Measurements from ENCODE around the gene SFXN3. TPM values are rescaled to one million over a fixed set of nuclear protein-coding genes. Genes with fewer than 3 reads are reported as not detected.

SFXN3 gene
- total and polyA plus RNA-seq, 2 of the 13 experiments (the other 11 are each of a cell fraction or from before 2014, with no cell fraction given) = 16.8 to 71.5 TPM

DNA sequence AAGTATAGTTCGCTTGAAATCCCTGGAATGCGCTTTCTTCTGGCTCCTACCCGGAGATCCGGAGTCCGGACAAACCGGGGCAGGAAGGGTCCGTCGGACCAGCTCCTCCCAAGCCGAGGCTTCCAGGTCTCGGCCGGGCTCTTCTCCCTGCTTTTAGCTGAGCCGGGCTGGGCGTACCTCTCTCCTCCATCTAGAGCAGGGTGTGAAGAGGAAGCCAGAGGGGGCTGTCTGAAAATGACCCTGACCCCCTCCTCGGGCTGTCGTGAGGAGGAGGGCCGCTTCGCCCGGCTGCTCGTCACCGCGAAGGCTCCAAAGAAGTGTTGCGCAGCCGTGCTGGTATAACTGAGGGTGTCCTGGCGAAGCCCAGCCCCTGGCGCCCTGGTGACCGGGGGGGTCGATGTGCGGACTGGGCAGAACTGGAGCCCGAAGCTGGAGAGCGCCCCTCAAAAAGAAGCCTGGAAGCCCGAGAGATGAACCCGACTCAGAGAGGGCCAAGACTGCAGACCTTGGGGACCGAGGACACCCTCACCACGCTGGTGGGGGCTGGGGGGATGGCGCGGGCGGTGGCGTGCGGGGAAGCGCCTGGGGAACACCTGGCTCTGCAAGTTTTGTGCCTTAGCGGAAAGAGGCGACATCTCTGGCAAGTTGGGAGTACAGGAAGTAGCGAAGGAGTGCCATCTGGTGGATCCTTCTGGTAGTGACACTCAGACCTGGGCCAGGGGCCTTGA lies 36.5 kb downstream of the SFXN3 start (continued):
- TF ChIP-seq, protein P1, sequence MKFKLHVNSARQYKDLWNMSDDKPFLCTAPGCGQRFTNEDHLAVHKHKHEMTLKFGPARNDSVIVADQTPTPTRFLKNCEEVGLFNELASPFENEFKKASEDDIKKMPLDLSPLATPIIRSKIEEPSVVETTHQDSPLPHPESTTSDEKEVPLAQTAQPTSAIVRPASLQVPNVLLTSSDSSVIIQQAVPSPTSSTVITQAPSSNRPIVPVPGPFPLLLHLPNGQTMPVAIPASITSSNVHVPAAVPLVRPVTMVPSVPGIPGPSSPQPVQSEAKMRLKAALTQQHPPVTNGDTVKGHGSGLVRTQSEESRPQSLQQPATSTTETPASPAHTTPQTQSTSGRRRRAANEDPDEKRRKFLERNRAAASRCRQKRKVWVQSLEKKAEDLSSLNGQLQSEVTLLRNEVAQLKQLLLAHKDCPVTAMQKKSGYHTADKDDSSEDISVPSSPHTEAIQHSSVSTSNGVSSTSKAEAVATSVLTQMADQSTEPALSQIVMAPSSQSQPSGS (CRISPR knock-in tag; IDR thresholded peaks at IDR 0.05) = 0 out of 2 replicates have a peak, but pooled peaks have one; percentile 8
- TF ChIP-seq ZNF143 (CRISPR knock-in tag; IDR thresholded peaks at IDR 0.05) (no peak), NRL (CRISPR knock-in tag; IDR thresholded peaks at IDR 0.05; ENCODE audit: borderline replicate concordance) (no peak; the same call in 1 of the 2 replicates), RFX1 (IDR thresholded peaks at IDR 0.05) (no peak), FOXC1 (CRISPR knock-in tag; IDR thresholded peaks at IDR 0.05; ENCODE audit: borderline replicate concordance) (no peak; the same call in 1 of the 2 replicates), ZNF616 (CRISPR knock-in tag; IDR thresholded peaks at IDR 0.05; ENCODE audit: low read depth) (no peak), JUND (CRISPR knock-in tag; IDR thresholded peaks at IDR 0.05) (no peak), MEIS2 (CRISPR knock-in tag; IDR thresholded peaks at IDR 0.05) (no peak), ZNF317 (CRISPR knock-in tag; IDR thresholded peaks at IDR 0.05) (no peak), STAG1 (CRISPR knock-in tag; IDR thresholded peaks at IDR 0.05) (peak; percentile 79), ZNF709 (CRISPR knock-in tag; IDR thresholded peaks at IDR 0.05) (0 out of 2 replicates have a peak, but pooled peaks have one; percentile 60), TARDBP (CRISPR knock-in tag; IDR thresholded peaks at IDR 0.05) (0 out of 2 replicates have a peak, but pooled peaks have one; percentile 10), ZNF234 (CRISPR knock-in tag; conservative IDR thresholded peaks at IDR 0.05) (no peak), NAIF1 (CRISPR knock-in tag; IDR thresholded peaks at IDR 0.05; ENCODE audit: borderline replicate concordance) (no peak), ARHGAP35 (CRISPR knock-in tag; IDR thresholded peaks at IDR 0.05; ENCODE audit: borderline replicate concordance) (no peak), IRX3 (CRISPR knock-in tag; IDR thresholded peaks at IDR 0.05; ENCODE audit: borderline replicate concordance, low read depth) (no peak), SMC3 (IDR thresholded peaks at IDR 0.05; ENCODE audit: low read length) (peak; percentile 96), HES4 (CRISPR knock-in tag; IDR thresholded peaks at IDR 0.05; ENCODE audit: borderline replicate concordance) (no peak), MTF1 (CRISPR knock-in tag; IDR thresholded peaks at IDR 0.05) (no peak)
- TF ChIP-seq, protein P2, sequence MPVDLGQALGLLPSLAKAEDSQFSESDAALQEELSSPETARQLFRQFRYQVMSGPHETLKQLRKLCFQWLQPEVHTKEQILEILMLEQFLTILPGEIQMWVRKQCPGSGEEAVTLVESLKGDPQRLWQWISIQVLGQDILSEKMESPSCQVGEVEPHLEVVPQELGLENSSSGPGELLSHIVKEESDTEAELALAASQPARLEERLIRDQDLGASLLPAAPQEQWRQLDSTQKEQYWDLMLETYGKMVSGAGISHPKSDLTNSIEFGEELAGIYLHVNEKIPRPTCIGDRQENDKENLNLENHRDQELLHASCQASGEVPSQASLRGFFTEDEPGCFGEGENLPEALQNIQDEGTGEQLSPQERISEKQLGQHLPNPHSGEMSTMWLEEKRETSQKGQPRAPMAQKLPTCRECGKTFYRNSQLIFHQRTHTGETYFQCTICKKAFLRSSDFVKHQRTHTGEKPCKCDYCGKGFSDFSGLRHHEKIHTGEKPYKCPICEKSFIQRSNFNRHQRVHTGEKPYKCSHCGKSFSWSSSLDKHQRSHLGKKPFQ (CRISPR knock-in tag; IDR thresholded peaks at IDR 0.05; ENCODE audit: insufficient replicate concordance) = no peak
- TF ChIP-seq, protein P3, sequence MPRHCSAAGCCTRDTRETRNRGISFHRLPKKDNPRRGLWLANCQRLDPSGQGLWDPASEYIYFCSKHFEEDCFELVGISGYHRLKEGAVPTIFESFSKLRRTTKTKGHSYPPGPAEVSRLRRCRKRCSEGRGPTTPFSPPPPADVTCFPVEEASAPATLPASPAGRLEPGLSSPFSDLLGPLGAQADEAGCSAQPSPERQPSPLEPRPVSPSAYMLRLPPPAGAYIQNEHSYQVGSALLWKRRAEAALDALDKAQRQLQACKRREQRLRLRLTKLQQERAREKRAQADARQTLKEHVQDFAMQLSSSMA (CRISPR knock-in tag; IDR thresholded peaks at IDR 0.05) = no peak
- TF ChIP-seq, protein P4, sequence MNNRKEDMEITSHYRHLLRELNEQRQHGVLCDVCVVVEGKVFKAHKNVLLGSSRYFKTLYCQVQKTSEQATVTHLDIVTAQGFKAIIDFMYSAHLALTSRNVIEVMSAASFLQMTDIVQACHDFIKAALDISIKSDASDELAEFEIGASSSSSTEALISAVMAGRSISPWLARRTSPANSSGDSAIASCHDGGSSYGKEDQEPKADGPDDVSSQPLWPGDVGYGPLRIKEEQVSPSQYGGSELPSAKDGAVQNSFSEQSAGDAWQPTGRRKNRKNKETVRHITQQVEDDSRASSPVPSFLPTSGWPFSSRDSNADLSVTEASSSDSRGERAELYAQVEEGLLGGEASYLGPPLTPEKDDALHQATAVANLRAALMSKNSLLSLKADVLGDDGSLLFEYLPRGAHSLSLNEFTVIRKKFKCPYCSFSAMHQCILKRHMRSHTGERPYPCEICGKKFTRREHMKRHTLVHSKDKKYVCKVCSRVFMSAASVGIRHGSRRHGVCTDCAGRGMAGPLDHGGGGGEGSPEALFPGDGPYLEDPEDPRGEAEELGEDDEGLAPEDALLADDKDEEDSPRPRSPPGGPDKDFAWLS (CRISPR knock-in tag; IDR thresholded peaks at IDR 0.05; ENCODE audit: borderline replicate concordance) = no peak
- TF ChIP-seq, protein P5, sequence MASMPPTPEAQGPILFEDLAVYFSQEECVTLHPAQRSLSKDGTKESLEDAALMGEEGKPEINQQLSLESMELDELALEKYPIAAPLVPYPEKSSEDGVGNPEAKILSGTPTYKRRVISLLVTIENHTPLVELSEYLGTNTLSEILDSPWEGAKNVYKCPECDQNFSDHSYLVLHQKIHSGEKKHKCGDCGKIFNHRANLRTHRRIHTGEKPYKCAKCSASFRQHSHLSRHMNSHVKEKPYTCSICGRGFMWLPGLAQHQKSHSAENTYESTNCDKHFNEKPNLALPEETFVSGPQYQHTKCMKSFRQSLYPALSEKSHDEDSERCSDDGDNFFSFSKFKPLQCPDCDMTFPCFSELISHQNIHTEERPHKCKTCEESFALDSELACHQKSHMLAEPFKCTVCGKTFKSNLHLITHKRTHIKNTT (CRISPR knock-in tag; IDR thresholded peaks at IDR 0.05) = no peak
